H9 (cell line): ENCODE results near the gene PLCB1. TPM values are rescaled to one million over a fixed set of nuclear protein-coding genes. Genes with fewer than 3 reads are reported as not detected.

Source experiments
- DNase-seq: peaks from one replicate; pipeline ENCODE4 v3.0.0-alpha.2; 2017
- H2AFZ ChIP-seq: one replicate; pipeline ENCODE4 v1.6.1; 2013; ENCODE audit warnings: mild to moderate bottlenecking, low read length, control low read depth, moderate library complexity
- H2AK5ac ChIP-seq: 2 replicates; pipeline ENCODE4 v1.6.1; 2013; ENCODE audit warnings: low read length, control low read depth, mixed read lengths; ENCODE audit not compliant: insufficient read length
- H2BK120ac ChIP-seq: one replicate; pipeline ENCODE4 v1.6.1; 2013; ENCODE audit warnings: low read depth, mild to moderate bottlenecking, low read length, control low read depth, inconsistent platforms; ENCODE audit not compliant: poor library complexity, severe bottlenecking
- H2BK12ac ChIP-seq: 2 replicates; pipeline ENCODE4 v1.6.1; 2013; ENCODE audit warnings: low read length, control low read depth, mixed read lengths, low read depth; ENCODE audit not compliant: insufficient read length
- H2BK15ac ChIP-seq: 2 replicates; pipeline ENCODE4 v1.6.1; 2013; ENCODE audit warnings: low read depth, low read length, control low read depth
- H2BK20ac ChIP-seq: one replicate; pipeline ENCODE4 v1.6.1; 2013; ENCODE audit warnings: low read depth, mild to moderate bottlenecking, low read length, control low read depth, inconsistent platforms; ENCODE audit not compliant: poor library complexity, severe bottlenecking
- H2BK5ac ChIP-seq: 2 replicates; pipeline ENCODE4 v1.6.1; 2013; ENCODE audit warnings: low read length, control low read depth, mixed read lengths; ENCODE audit not compliant: insufficient read length
- H3K14ac ChIP-seq: 2 replicates; pipeline ENCODE4 v1.6.1; 2013; ENCODE audit warnings: low read length, control low read depth; ENCODE audit not compliant: insufficient read depth
- H3K18ac ChIP-seq: 2 replicates; pipeline ENCODE4 v1.6.1; 2013; ENCODE audit warnings: low read depth, mild to moderate bottlenecking, mixed read lengths, low read length, control low read depth; ENCODE audit not compliant: insufficient read length
- H3K23ac ChIP-seq: 2 replicates; pipeline ENCODE4 v1.6.1; 2013; ENCODE audit warnings: low read length, control low read depth, mixed read lengths, low read depth; ENCODE audit not compliant: insufficient read length
- H3K23me2 ChIP-seq: 2 replicates; pipeline ENCODE4 v1.6.1; 2013; ENCODE audit warnings: low read depth, mild to moderate bottlenecking, mixed read lengths, low read length, control low read depth; ENCODE audit not compliant: insufficient read length, poor library complexity, severe bottlenecking
- H3K27ac ChIP-seq: 2 replicates; pipeline ENCODE4 v1.5.1; 2013; ENCODE audit warnings: low read length, control low read depth, mixed read lengths, low read depth; ENCODE audit not compliant: insufficient read length
- H3K27me3 ChIP-seq: 2 replicates; pipeline ENCODE4 v1.6.1; 2013; ENCODE audit warnings: low read length, control low read depth, inconsistent platforms; ENCODE audit not compliant: insufficient read depth
- H3K4ac ChIP-seq: 2 replicates; pipeline ENCODE4 v1.6.1; 2013; ENCODE audit warnings: low read depth, mild to moderate bottlenecking, control low read depth, inconsistent platforms, low read length, moderate library complexity
- H3K4me1 ChIP-seq: 2 replicates; pipeline ENCODE4 v1.6.1; 2013; ENCODE audit warnings: low read length, control low read depth, inconsistent platforms; ENCODE audit not compliant: insufficient read depth
- H3K4me2 ChIP-seq: 2 replicates; pipeline ENCODE4 v1.6.1; 2013; ENCODE audit warnings: low read length, control low read depth, mixed read lengths; ENCODE audit not compliant: insufficient read length, insufficient read depth
- H3K56ac ChIP-seq: 2 replicates; pipeline ENCODE4 v1.6.1; 2013; ENCODE audit warnings: low read depth, mild to moderate bottlenecking, mixed read lengths, low read length, control low read depth; ENCODE audit not compliant: insufficient read length
- H3K79me1 ChIP-seq: 2 replicates; pipeline ENCODE4 v1.6.1; 2013; ENCODE audit warnings: low read depth, mild to moderate bottlenecking, moderate library complexity, low read length, control low read depth, inconsistent platforms; ENCODE audit not compliant: insufficient read depth, poor library complexity, severe bottlenecking
- H3K79me2 ChIP-seq: 2 replicates; pipeline ENCODE4 v1.6.1; 2013; ENCODE audit warnings: low read length, control low read depth, inconsistent platforms; ENCODE audit not compliant: insufficient read depth
- H3K9ac ChIP-seq: 2 replicates; pipeline ENCODE4 v1.6.1; 2013; ENCODE audit warnings: low read length, control low read depth, mixed read lengths; ENCODE audit not compliant: insufficient read length; ENCODE audit errors: extremely low read depth
- H3K9me3 ChIP-seq: one replicate; pipeline ENCODE4 v1.6.1; 2013; ENCODE audit warnings: low read depth, low read length, inconsistent platforms; ENCODE audit not compliant: control insufficient read depth
- H3T11ph ChIP-seq: one replicate; pipeline ENCODE4 v1.6.1; 2013; ENCODE audit warnings: mild to moderate bottlenecking, low read length, control low read depth, inconsistent platforms
- H4K20me1 ChIP-seq: one replicate; pipeline ENCODE4 v1.6.1; 2013; ENCODE audit not compliant: control insufficient read depth, insufficient read length, insufficient read depth
- H4K5ac ChIP-seq: 2 replicates; pipeline ENCODE4 v1.6.1; 2013; ENCODE audit warnings: low read depth, mild to moderate bottlenecking, mixed read lengths, low read length, control low read depth; ENCODE audit not compliant: insufficient read length
- H4K8ac ChIP-seq: replicated peaks from 2 replicates; pipeline ENCODE4 v1.6.1; 2013; ENCODE audit warnings: low read length, control low read depth, mixed read lengths, low read depth; ENCODE audit not compliant: insufficient read length
- H4K91ac ChIP-seq: 2 replicates; pipeline ENCODE4 v1.6.1; 2013; ENCODE audit warnings: low read depth, mild to moderate bottlenecking, moderate library complexity, mixed read lengths, low read length, control low read depth; ENCODE audit not compliant: insufficient read length
- H3K27ac Mint-ChIP-seq, 3 experiments: 2 replicates in 2 of 3; 3 replicates in 1 of 3; pipeline ENCODE4 v1.8.0; 2020 to 2021; ENCODE audit warnings: mixed read lengths in 3 of 3, mild to moderate bottlenecking in 1 of 3, moderate library complexity in 1 of 3
- H3K27me3 Mint-ChIP-seq: 2 replicates; pipeline ENCODE4 v1.8.0; 2021; ENCODE audit warnings: low read depth, mild to moderate bottlenecking, moderate library complexity, mixed read lengths
- H3K36me3 Mint-ChIP-seq, 3 experiments: 2 replicates in 2 of 3; 3 replicates in 1 of 3; pipeline ENCODE4 v1.8.0; 2020 to 2021; ENCODE audit warnings: low read depth in 3 of 3, mixed read lengths in 3 of 3; ENCODE audit not compliant: insufficient read depth in 1 of 3
- H3K4me1 Mint-ChIP-seq, 2 experiments: 2 replicates each; pipeline ENCODE4 v1.8.0; 2020; ENCODE audit warnings: mixed read lengths in 2 of 2
- H3K4me3 Mint-ChIP-seq, 2 experiments: 2 replicates in 1 of 2; 3 replicates in 1 of 2; pipeline ENCODE4 v1.8.0; 2020 to 2021; ENCODE audit warnings: mild to moderate bottlenecking in 2 of 2, mixed read lengths in 2 of 2, moderate library complexity in 1 of 2
- H3K9me3 Mint-ChIP-seq, 2 experiments: 2 replicates in 1 of 2; 3 replicates in 1 of 2; pipeline ENCODE4 v1.8.0; 2020; ENCODE audit warnings: mild to moderate bottlenecking in 2 of 2, mixed read lengths in 2 of 2, moderate library complexity in 1 of 2
- CTCF ChIP-seq: fragments of 200-600 bp; sonication (generic); conservative IDR thresholded peaks from 3 replicates; pipeline ENCODE4 v1.8.0; 2021; ENCODE audit warnings: antibody characterized with exemption, mild to moderate bottlenecking
- WGBS: extraction: QIAGEN DNeasy Blood & Tissue Kit; methylation state at CpG from one replicate; pipeline ENCODE4 v1.1.7; 2013; ENCODE audit warnings: missing lambda C conversion rate, low lambda C conversion rate, mixed read lengths; ENCODE audit not compliant: insufficient read length; ENCODE audit errors: extremely low coverage; 5-methylcytosine and 5-hydroxymethylcytosine counted together
- total RNA-seq: library from RNA; stranded (reverse); gene quantifications from 2 replicates; pipeline ENCODE4 v1.2.1, GENCODE V29; 2021

Gene PLCB1
- total RNA-seq, 1 experiment from 2014 or later: 11.5 TPM

DNA sequence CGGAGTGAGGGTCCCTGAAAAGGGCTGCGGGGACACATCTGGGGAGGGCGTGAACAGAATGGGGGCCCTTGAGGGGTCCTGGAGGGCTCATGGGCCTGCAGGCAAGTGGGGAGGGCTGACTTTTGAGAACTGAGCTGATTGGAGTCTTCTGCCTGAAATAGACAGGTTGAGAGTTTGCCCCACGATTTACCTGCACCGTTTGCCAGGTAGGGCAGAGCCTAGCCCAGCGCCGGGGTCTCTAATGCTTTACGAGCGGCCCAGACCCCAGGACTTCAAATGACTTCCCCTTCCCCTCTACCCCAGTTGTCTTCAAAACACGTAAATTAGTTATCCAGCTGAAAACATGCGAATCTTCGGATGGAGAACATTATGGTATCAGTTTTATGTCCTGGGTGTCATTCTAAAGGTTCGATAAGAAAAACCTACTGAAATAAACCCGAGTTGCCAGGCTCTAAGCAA lies 1.3 kb downstream of the PLCB1 start:
- H3K4ac ChIP-seq: no peak overlapping the region
- no peak overlapping the region for H2BK12ac ChIP-seq
- H3K9ac ChIP-seq: no peak overlapping the region
- no peak for TF ChIP-seq CTCF
- Mint-ChIP-seq H3K4me1 (peaks cover 19 to 23% of the 10 kb centered on the region in 2 experiments), H3K4me3 (peak overlapping the region; percentile 59 to 80), H3K9me3 (peaks cover 0 to 4% of the 10 kb centered on the region in 2 experiments; a peak in 1 of 5 replicates), H3K27ac (no peak overlapping the region), H3K36me3 (no peaks in the 10 kb centered on the region), H3K27me3 (peaks cover 59% of the 10 kb centered on the region)
- no peak overlapping the region for H3K23ac ChIP-seq
- no peaks in the 10 kb centered on the region for H3K79me2 ChIP-seq
- H3K14ac ChIP-seq: no peak overlapping the region
- H3K4me2 ChIP-seq: peak overlapping the region; percentile 87
- H2BK120ac ChIP-seq: no peak overlapping the region
- no peak overlapping the region for H4K8ac ChIP-seq
- no peaks in the 10 kb centered on the region for H4K20me1 ChIP-seq
- no CpG with 5 or more reads among the region's 14 CpGs for WGBS
- H3K56ac ChIP-seq: no peak overlapping the region
- H3K23me2 ChIP-seq: peaks cover 10% of the 10 kb centered on the region
- H2BK20ac ChIP-seq: no peak overlapping the region
- H3K4me1 ChIP-seq: peaks cover 10% of the 10 kb centered on the region
- no peak overlapping the region for H4K5ac ChIP-seq
- no peak overlapping the region for H3K27ac ChIP-seq
- H3T11ph ChIP-seq: no peak overlapping the region
- no peak overlapping the region for H2BK15ac ChIP-seq
- DNase-seq: no peak
- no peaks in the 10 kb centered on the region for H3K79me1 ChIP-seq
- H2BK5ac ChIP-seq: no peak overlapping the region
- no peak overlapping the region for H2AK5ac ChIP-seq
- H4K91ac ChIP-seq: no peak overlapping the region
- no peaks in the 10 kb centered on the region for H3K9me3 ChIP-seq
- H3K27me3 ChIP-seq: peaks cover 12% of the 10 kb centered on the region; the same call in 1 of the 2 replicates
- no peak overlapping the region for H2AFZ ChIP-seq
- no peak overlapping the region for H3K18ac ChIP-seq
